ENCODE data around the gene TMEM145.

The TMEM145 gene

DNA sequence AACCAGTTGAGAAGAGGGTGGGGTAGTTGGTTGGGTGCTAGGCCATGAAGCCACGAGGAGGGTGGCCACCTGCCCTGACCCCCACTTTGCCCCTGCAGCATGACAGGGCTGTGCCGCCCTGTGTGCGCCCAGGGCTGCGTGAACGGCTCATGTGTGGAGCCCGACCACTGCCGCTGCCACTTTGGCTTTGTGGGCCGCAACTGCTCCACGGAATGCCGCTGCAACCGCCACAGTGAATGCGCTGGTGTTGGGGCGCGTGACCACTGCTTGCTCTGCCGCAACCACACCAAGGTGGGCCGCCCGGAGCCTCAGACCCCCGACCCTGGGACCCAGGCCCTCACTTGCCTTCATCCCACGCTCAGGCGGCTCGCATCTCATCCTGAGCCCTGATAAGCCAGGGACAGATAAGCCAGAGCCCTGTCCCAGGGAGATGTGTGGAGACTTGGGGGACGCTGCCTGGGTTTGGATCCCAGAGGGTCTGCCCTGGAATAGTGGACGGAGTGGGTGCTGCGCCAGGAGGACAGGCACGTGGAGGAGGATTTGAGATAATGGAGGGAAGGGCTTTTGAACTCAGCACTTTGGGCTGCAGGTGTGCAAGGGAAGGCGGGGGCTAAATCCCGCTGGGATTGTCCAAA is 56.4 kb downstream of the TMEM145 start:
- Mint-ChIP-seq H3K36me3 (ENCODE audit: low read depth) (no peaks in the 10 kb centered on the region), H3K27ac (no peak overlapping the region), H3K27me3 (ENCODE audit: low read depth) (no peaks in the 10 kb centered on the region), H3K4me1 (ENCODE audit: low read depth) (no peaks in the 10 kb centered on the region), H3K9me3 (no peaks in the 10 kb centered on the region), H3K4me3 (no peak overlapping the region)
- DNase-seq (ENCODE audit: low spot score) = no peak

DNA sequence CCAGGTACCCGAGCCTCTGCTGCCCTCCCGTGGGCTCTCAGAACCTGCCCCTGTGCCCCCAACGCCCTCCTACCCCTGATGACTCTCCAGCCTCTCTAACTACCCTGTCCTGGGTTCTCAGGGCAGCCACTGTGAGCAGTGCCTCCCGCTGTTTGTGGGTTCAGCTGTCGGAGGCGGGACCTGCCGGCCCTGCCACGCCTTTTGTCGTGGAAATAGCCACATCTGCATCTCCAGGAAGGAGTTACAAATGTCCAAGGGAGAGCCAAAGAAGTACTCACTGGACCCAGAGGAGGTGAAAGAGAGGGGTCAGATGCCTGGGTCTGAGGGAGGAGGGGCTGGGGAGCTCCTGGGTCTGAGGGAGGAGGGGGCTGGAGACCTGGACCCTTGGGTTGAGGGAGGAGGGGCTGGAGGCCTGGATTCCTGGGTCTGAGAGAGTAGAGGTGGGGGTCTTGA is 57.0 kb downstream of the TMEM145 start:
- Mint-ChIP-seq H3K4me1 (ENCODE audit: low read depth) (no peaks in the 10 kb centered on the region), H3K36me3 (ENCODE audit: low read depth) (no peaks in the 10 kb centered on the region), H3K27me3 (ENCODE audit: low read depth) (no peaks in the 10 kb centered on the region), H3K27ac (no peak overlapping the region), H3K9me3 (no peaks in the 10 kb centered on the region), H3K4me3 (no peak overlapping the region)
- no peak for DNase-seq (ENCODE audit: low spot score)

DNA sequence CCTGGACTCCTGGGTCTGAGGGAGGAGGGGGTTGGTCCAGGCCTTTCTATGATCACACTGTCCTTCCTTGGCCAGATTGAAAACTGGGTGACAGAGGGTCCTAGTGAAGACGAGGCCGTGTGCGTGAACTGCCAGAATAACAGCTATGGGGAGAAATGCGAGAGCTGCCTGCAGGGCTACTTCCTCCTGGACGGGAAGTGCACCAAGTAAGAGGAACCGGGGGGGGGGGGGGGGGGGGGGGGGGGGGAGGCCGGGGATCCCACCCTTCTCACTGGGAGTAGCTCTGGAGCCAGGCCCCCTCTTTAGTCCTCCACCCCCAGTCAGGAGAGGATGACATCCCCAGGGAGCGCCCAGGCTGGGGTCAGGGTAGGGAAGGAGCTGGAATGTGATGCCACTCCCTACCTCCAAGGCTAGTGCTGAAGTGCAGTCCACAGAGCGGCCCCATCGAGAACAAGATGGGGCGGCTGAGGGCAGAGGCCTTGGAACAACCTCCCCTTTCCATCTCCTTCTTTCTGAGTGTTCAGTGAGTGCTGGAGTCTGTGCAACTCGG is 57.6 kb downstream of the TMEM145 start:
- Mint-ChIP-seq H3K9me3 (no peaks in the 10 kb centered on the region), H3K4me3 (no peak overlapping the region), H3K4me1 (ENCODE audit: low read depth) (no peaks in the 10 kb centered on the region), H3K27me3 (ENCODE audit: low read depth) (no peaks in the 10 kb centered on the region), H3K36me3 (ENCODE audit: low read depth) (no peaks in the 10 kb centered on the region), H3K27ac (no peak overlapping the region)
- DNase-seq (ENCODE audit: low spot score) = no peak
